ENCODE data around the gene KRTAP10-11. TPM values are rescaled to one million over a fixed set of nuclear protein-coding genes. Genes with fewer than 3 reads are reported as not detected.
"Not testable (repeated sequence)": the region's sequence is repeated elsewhere in the genome, so short reads cannot be mapped to it uniquely, and the experiment has no call there.

KRTAP10-11 gene, protein sequence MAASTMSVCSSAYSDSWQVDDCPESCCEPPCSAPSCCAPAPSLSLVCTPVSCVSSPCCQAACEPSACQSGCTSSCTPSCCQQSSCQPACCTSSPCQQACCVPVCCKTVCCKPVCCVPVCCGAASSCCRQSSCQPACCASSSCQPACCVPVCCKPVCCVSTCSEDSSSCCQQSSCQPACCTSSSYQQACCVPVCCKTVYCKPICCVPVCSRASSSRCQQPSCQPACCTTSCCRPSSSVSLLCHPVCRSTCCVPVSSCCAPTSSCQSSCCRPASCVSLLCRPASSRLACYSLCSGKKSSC
- not detected for total RNA-seq

- H3K9me3 ChIP-seq; intact Hi-C loops (cut with DNase I; ENCODE audit: low total_unique reads); H3K4me3 ChIP-seq; H3K36me3 ChIP-seq; H3K27ac ChIP-seq; H3K4me1 ChIP-seq; DNase-seq; H3K27me3 ChIP-seq: not testable (repeated sequence)
Observed at GRCh38 chr21:44646366-44647221, at the start of gene KRTAP10-11. Gene KRTAP10-11, plus strand, starts transcription at chr21:44646414. Its CDS starts 45 bp downstream, at chr21:44646459.

GRCh38 chr21:44598061-44598460 is 48.2 kb upstream of the KRTAP10-11 start:
- Histone ChIP-seq H3K27me3 (no peaks in the 10 kb centered on the region), H3K36me3 (no peaks in the 10 kb centered on the region), H3K9me3 (no peaks in the 10 kb centered on the region), H3K27ac (no peak overlapping the region), H3K4me1 (no peaks in the 10 kb centered on the region), H3K4me3 (no peak overlapping the region)
- no peak for DNase-seq
- intact Hi-C loops (cut with DNase I; ENCODE audit: low total_unique reads): no loop called here
- TF ChIP-seq, protein P1, sequence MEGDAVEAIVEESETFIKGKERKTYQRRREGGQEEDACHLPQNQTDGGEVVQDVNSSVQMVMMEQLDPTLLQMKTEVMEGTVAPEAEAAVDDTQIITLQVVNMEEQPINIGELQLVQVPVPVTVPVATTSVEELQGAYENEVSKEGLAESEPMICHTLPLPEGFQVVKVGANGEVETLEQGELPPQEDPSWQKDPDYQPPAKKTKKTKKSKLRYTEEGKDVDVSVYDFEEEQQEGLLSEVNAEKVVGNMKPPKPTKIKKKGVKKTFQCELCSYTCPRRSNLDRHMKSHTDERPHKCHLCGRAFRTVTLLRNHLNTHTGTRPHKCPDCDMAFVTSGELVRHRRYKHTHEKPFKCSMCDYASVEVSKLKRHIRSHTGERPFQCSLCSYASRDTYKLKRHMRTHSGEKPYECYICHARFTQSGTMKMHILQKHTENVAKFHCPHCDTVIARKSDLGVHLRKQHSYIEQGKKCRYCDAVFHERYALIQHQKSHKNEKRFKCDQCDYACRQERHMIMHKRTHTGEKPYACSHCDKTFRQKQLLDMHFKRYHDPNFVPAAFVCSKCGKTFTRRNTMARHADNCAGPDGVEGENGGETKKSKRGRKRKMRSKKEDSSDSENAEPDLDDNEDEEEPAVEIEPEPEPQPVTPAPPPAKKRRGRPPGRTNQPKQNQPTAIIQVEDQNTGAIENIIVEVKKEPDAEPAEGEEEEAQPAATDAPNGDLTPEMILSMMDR (IDR thresholded peaks at IDR 0.05): no peak
- no peak for TF ChIP-seq POLR2A (IDR thresholded peaks at IDR 0.05)

DNA sequence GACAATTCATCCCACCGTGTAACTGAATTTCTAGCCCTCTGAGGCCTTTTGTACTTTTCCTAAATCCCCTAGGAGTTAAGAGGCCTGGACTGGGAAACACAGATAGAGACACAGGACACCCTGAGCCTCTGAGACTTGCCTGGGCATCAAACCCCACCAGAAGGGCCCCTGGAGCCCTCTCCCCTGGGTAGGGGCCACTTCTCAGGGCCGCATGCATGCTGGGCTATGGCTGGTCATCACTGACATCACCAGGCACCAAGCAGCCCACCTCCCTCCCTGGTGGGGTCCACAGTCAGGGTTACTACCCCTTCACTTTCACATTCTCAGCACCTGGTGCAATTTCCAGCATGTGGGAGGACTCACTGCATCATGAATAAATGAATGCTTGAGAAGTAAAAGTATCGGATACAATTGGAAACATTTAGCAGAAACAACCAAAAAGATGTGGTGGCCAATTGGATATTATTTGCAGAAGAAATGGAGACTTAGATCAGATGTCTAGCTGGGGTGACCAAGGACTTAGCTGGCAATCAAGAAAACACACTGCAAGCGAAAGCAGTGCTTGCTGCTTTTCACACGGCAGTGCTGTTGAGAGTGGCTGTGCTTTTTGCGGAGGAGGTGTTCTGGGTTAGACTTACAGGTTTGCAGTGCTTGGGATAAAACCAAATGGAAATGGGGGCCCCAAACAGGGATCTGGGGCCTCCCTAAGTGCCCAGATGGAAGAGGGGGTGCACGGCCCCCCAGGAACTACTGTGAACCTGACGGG is 46.8 kb upstream of the KRTAP10-11 start:
- intact Hi-C loops (cut with DNase I; ENCODE audit: low total_unique reads): no loop called here
- TF ChIP-seq POLR2A (IDR thresholded peaks at IDR 0.05): no peak
- TF ChIP-seq, protein P1 (IDR thresholded peaks at IDR 0.05): no peak

DNA sequence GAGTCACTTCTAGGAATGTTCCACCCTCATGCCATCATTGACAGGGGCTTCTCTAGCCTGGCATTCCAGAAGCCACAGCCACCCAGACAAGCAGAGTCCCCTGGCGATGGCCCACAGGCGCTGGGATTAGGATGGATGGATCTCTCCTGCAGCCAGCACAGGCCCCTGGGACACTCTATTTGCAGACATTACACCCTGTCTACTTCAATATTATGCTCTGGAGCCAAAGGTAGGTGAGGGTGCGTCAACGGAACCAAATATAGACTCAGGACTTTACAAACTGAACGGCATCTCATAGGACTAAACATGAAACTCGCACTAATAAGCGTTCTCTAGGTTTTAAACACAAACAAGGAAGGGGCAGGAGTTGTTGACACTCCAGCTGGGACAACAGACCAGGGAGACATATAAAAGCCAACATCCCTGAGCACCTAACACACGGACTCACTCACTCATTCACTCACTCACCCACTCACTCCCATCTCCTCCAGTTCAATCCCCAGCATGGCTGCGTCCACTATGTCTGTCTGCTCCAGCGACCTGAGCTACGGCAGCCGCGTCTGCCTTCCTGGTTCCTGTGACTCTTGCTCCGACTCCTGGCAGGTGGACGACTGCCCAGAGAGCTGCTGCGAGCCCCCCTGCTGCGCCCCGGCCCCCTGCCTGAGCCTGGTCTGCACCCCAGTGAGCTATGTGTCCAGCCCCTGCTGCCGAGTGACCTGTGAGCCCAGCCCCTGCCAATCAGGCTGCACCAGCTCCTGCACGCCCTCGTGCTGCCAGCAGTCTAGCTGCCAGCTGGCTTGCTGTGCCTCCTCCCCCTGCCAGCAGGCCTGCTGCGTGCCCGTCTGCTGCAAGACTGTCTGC is 45.9 kb upstream of the KRTAP10-11 start, which contains the start of gene KRTAP10-7:
Gene KRTAP10-7 (plus strand): TSS at position 480 of the 861 bp plus-strand sequence. CDS start 25 bp downstream, at position 505.
- DNase-seq; H3K27me3 ChIP-seq; intact Hi-C loops (cut with DNase I; ENCODE audit: low total_unique reads): not testable (repeated sequence)

More for the DNA sequence above, 46.8 kb upstream of the KRTAP10-11 start:
- Histone ChIP-seq H3K27me3 (no peaks in the 10 kb centered on the region), H3K27ac (no peak overlapping the region), H3K9me3 (no peaks in the 10 kb centered on the region), H3K36me3 (no peaks in the 10 kb centered on the region), H3K4me3 (no peak overlapping the region), H3K4me1 (no peaks in the 10 kb centered on the region)
- no peak for DNase-seq

GRCh38 chr21:44601091-44601490 is 45.1 kb upstream of the KRTAP10-11 start:
- DNase-seq; H3K27me3 ChIP-seq; H3K4me1 ChIP-seq; intact Hi-C loops (cut with DNase I; ENCODE audit: low total_unique reads); H3K9me3 ChIP-seq; H3K36me3 ChIP-seq; H3K4me3 ChIP-seq; H3K27ac ChIP-seq: not testable (repeated sequence)

More for the DNA sequence above, 45.9 kb upstream of the KRTAP10-11 start, which contains the start of gene KRTAP10-7:
- not testable (repeated sequence) for H3K9me3 ChIP-seq, H3K4me3 ChIP-seq, H3K4me1 ChIP-seq, H3K36me3 ChIP-seq, H3K27ac ChIP-seq
